HUES48 (cell line): ENCODE data around the gene CEP120.
A peak's percentile ranks its signal among the peaks of the same experiment; 100 is the strongest.
"Not testable (repeated sequence)": the region's sequence is repeated elsewhere in the genome, so short reads cannot be mapped to it uniquely, and the experiment has no call there.

ENCODE experiments used
- H3K27ac ChIP-seq: one replicate; pipeline ENCODE4 v1.7.0; 2013; ENCODE audit warnings: low read depth, low read length, inconsistent platforms
- H3K27me3 ChIP-seq: 2 replicates; pipeline ENCODE4 v1.6.1; 2013; ENCODE audit warnings: mild to moderate bottlenecking, low read length; ENCODE audit not compliant: control insufficient read depth, insufficient read depth
- H3K36me3 ChIP-seq: 2 replicates; pipeline ENCODE4 v1.6.1; 2013; ENCODE audit warnings: low read length; ENCODE audit not compliant: control insufficient read depth, insufficient read depth
- H3K4me1 ChIP-seq: 2 replicates; pipeline ENCODE4 v1.6.1; 2013; ENCODE audit warnings: mild to moderate bottlenecking, low read length; ENCODE audit not compliant: control insufficient read depth, insufficient read depth
- H3K4me3 ChIP-seq: 2 replicates; pipeline ENCODE4 v1.5.1; 2013; ENCODE audit warnings: mild to moderate bottlenecking, low read depth, low read length
- H3K9ac ChIP-seq: 2 replicates; pipeline ENCODE4 v1.6.1; 2013; ENCODE audit warnings: mild to moderate bottlenecking, low read depth, low read length, moderate library complexity
- H3K9me3 ChIP-seq: 2 replicates; pipeline ENCODE4 v1.6.1; 2013; ENCODE audit warnings: low read length; ENCODE audit not compliant: control insufficient read depth, insufficient read depth

CEP120 gene

GRCh38 chr5:123422433-123423277 lies 548 bp downstream of the CEP120 start:
- peak overlapping the region; percentile 84 for H3K4me3 ChIP-seq
- H3K36me3 ChIP-seq = peaks cover 7% of the 10 kb centered on the region
- no peaks in the 10 kb centered on the region for H3K27me3 ChIP-seq
- no peaks in the 10 kb centered on the region for H3K9me3 ChIP-seq
- peaks cover 12% of the 10 kb centered on the region; the same call in 1 of the 2 replicates for H3K4me1 ChIP-seq
- H3K9ac ChIP-seq = peak overlapping the region; percentile 91
- peak overlapping the region; percentile 90 for H3K27ac ChIP-seq

- Histone ChIP-seq H3K27me3 (no peaks in the 10 kb centered on the region), H3K9me3 (no peaks in the 10 kb centered on the region), H3K4me1 (peaks cover 12% of the 10 kb centered on the region; the same call in 1 of the 2 replicates), H3K36me3 (peaks cover 15% of the 10 kb centered on the region), H3K4me3 (peak overlapping the region; percentile 84), H3K27ac (no peak overlapping the region), H3K9ac (no peak overlapping the region)
Measured at GRCh38 chr5:123421773-123422172, 1.4 kb downstream of the CEP120 start.

- Histone ChIP-seq H3K4me1 (peaks cover 3% of the 10 kb centered on the region; the same call in 1 of the 2 replicates), H3K27me3 (no peaks in the 10 kb centered on the region), H3K9me3 (no peaks in the 10 kb centered on the region), H3K27ac (no peak overlapping the region), H3K4me3 (no peak overlapping the region), H3K36me3 (peaks cover 68% of the 10 kb centered on the region), H3K9ac (no peak overlapping the region)
Measured at GRCh38 chr5:123414974-123415373, 8.2 kb downstream of the CEP120 start.

- H3K27ac ChIP-seq = no peak overlapping the region
- H3K27me3 ChIP-seq = no peaks in the 10 kb centered on the region
- H3K36me3 ChIP-seq = peaks cover 59% of the 10 kb centered on the region
Measured at GRCh38 chr5:123412206-123412605, 11.0 kb downstream of the CEP120 start.

GRCh38 chr5:123401999-123402398 lies 21.2 kb downstream of the CEP120 start:
- not testable (repeated sequence) for H3K27ac ChIP-seq, H3K4me1 ChIP-seq, H3K9me3 ChIP-seq, H3K4me3 ChIP-seq, H3K9ac ChIP-seq, H3K27me3 ChIP-seq
- peaks cover 61% of the 10 kb centered on the region for H3K36me3 ChIP-seq

More at GRCh38 chr5:123412206-123412605, 11.0 kb downstream of the CEP120 start:
- Histone ChIP-seq H3K9ac (no peak overlapping the region), H3K4me1 (peaks cover 3% of the 10 kb centered on the region; the same call in 1 of the 2 replicates), H3K4me3 (no peak overlapping the region), H3K9me3 (no peaks in the 10 kb centered on the region)

- Histone ChIP-seq H3K4me3 (no peak overlapping the region), H3K9ac (no peak overlapping the region), H3K36me3 (peaks cover 65% of the 10 kb centered on the region), H3K9me3 (no peaks in the 10 kb centered on the region), H3K4me1 (no peaks in the 10 kb centered on the region), H3K27me3 (no peaks in the 10 kb centered on the region), H3K27ac (no peak overlapping the region)
Measured at GRCh38 chr5:123401320-123401719, 21.9 kb downstream of the CEP120 start.

- not testable (repeated sequence) for H3K9me3 ChIP-seq, H3K27ac ChIP-seq, H3K4me1 ChIP-seq, H3K4me3 ChIP-seq, H3K9ac ChIP-seq, H3K27me3 ChIP-seq
- peaks cover 69% of the 10 kb centered on the region for H3K36me3 ChIP-seq
Measured at GRCh38 chr5:123400870-123401291, 22.3 kb downstream of the CEP120 start.

GRCh38 chr5:123398058-123398733 lies 25.0 kb downstream of the CEP120 start:
- Histone ChIP-seq H3K9ac (no peak overlapping the region), H3K27me3 (no peaks in the 10 kb centered on the region), H3K36me3 (peaks cover 49% of the 10 kb centered on the region), H3K9me3 (no peaks in the 10 kb centered on the region), H3K4me1 (no peaks in the 10 kb centered on the region; the same call in 1 of the 2 replicates), H3K27ac (no peak overlapping the region), H3K4me3 (no peak overlapping the region)

- peaks cover 49% of the 10 kb centered on the region for H3K36me3 ChIP-seq
Measured at GRCh38 chr5:123397538-123397937, 25.7 kb downstream of the CEP120 start.

GRCh38 chr5:123391009-123391408 lies 32.2 kb downstream of the CEP120 start:
- no peaks in the 10 kb centered on the region; the same call in 1 of the 2 replicates for H3K4me1 ChIP-seq
- H3K27me3 ChIP-seq = no peaks in the 10 kb centered on the region
- H3K36me3 ChIP-seq = peaks cover 71% of the 10 kb centered on the region
- no peaks in the 10 kb centered on the region for H3K9me3 ChIP-seq
- no peak overlapping the region for H3K9ac ChIP-seq
- H3K27ac ChIP-seq = no peak overlapping the region
- no peak overlapping the region for H3K4me3 ChIP-seq

More at GRCh38 chr5:123397538-123397937, 25.7 kb downstream of the CEP120 start:
- no peak overlapping the region for H3K27ac ChIP-seq
- no peak overlapping the region for H3K9ac ChIP-seq
- H3K4me3 ChIP-seq = no peak overlapping the region
- no peaks in the 10 kb centered on the region; the same call in 1 of the 2 replicates for H3K4me1 ChIP-seq
- no peaks in the 10 kb centered on the region for H3K9me3 ChIP-seq
- no peaks in the 10 kb centered on the region for H3K27me3 ChIP-seq

GRCh38 chr5:123389794-123390193 lies 33.4 kb downstream of the CEP120 start:
- Histone ChIP-seq H3K9ac (no peak overlapping the region), H3K27ac (no peak overlapping the region), H3K9me3 (no peaks in the 10 kb centered on the region), H3K4me3 (no peak overlapping the region), H3K4me1 (no peaks in the 10 kb centered on the region), H3K36me3 (peaks cover 81% of the 10 kb centered on the region), H3K27me3 (no peaks in the 10 kb centered on the region)
